Chondrocyte (in vitro differentiated cells): Measurements from ENCODE around the gene DCDC1. TPM values are rescaled to one million over a fixed set of nuclear protein-coding genes. Genes with fewer than 3 reads are reported as not detected.

Experiments used
- DNase-seq: peaks from one replicate; pipeline ENCODE4 v3.0.0; 2021; ENCODE audit warnings: mixed read lengths, low spot score
- H3K27ac Mint-ChIP-seq: one replicate; pipeline ENCODE4 v1.8.0; 2021; ENCODE audit warnings: mild to moderate bottlenecking, moderate library complexity, mixed read lengths; ENCODE audit not compliant: unreplicated experiment
- H3K27me3 Mint-ChIP-seq: 2 replicates; pipeline ENCODE4 v1.8.0; 2021; ENCODE audit warnings: low read depth, mixed read lengths
- H3K36me3 Mint-ChIP-seq: 2 replicates; pipeline ENCODE4 v1.8.0; 2021; ENCODE audit warnings: low read depth, mixed read lengths
- H3K4me1 Mint-ChIP-seq: 2 replicates; pipeline ENCODE4 v1.8.0; 2021; ENCODE audit warnings: low read depth, mild to moderate bottlenecking, mixed read lengths
- H3K4me3 Mint-ChIP-seq: one replicate; pipeline ENCODE4 v1.8.0; 2021; ENCODE audit warnings: mild to moderate bottlenecking, moderate library complexity, mixed read lengths; ENCODE audit not compliant: unreplicated experiment
- H3K9me3 Mint-ChIP-seq: 2 replicates; pipeline ENCODE4 v1.8.0; 2021; ENCODE audit warnings: low read depth, mixed read lengths
- total RNA-seq: library from RNA; stranded (reverse); gene quantifications from 3 replicates; pipeline ENCODE4 v1.2.1, GENCODE V29; 2021
- TF ChIP-seq, protein P1 (sequence below): fragments of 200-600 bp; sonication (generic); IDR thresholded peaks from 2 replicates; pipeline ENCODE4 v1.5.0; 2021; ENCODE audit warnings: antibody characterized with exemption, mild to moderate bottlenecking, moderate library complexity

DCDC1 gene
- total RNA-seq, 1 donor from 2014 or later: not detected

DNA sequence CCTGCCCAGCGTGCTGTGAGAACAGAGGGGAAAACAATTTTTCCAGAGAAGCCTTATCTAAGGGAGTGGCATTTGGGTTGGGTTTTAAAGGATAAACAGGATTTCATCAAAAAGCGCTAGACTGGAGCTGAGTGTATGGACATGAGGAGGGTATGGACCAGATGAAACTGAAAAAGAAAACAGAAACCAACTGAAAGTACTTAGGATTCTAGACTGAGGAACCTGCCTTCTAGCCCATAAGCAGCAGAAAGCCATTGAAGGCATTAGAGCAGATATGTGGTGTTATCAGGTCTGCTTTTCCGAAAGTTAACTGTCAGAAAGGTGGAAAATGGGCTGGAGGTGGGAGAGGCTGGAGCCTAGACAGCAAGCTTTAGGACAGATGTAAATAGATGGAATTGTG lies 443.4 kb downstream of the DCDC1 start:
- TF ChIP-seq, protein P1, sequence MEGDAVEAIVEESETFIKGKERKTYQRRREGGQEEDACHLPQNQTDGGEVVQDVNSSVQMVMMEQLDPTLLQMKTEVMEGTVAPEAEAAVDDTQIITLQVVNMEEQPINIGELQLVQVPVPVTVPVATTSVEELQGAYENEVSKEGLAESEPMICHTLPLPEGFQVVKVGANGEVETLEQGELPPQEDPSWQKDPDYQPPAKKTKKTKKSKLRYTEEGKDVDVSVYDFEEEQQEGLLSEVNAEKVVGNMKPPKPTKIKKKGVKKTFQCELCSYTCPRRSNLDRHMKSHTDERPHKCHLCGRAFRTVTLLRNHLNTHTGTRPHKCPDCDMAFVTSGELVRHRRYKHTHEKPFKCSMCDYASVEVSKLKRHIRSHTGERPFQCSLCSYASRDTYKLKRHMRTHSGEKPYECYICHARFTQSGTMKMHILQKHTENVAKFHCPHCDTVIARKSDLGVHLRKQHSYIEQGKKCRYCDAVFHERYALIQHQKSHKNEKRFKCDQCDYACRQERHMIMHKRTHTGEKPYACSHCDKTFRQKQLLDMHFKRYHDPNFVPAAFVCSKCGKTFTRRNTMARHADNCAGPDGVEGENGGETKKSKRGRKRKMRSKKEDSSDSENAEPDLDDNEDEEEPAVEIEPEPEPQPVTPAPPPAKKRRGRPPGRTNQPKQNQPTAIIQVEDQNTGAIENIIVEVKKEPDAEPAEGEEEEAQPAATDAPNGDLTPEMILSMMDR: no peak
- Mint-ChIP-seq H3K4me3 (no peak overlapping the region), H3K27ac (no peak overlapping the region), H3K27me3 (peaks cover 32% of the 10 kb centered on the region), H3K36me3 (no peaks in the 10 kb centered on the region), H3K4me1 (no peaks in the 10 kb centered on the region), H3K9me3 (no peaks in the 10 kb centered on the region)
- DNase-seq: no peak

DNA sequence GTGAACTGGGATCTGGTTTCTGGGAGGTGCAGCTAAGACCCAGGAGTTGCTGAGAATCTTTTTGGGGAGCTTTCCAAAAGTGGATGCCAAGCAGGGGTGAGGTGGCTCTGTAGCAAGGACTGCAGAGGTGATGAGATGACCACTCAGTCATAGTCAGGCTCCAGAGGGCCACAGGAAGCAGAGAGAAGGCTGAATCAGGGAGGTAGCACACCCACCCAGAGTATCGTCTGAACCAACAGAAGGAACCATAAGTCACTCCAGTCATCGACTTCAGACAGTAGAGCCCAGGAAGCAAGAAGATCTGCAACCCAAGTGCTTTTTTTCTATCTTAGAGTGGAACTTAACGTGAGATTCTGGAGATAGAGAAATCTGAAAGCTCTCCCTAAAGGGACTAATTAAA lies 447.7 kb downstream of the DCDC1 start:
- Mint-ChIP-seq H3K9me3 (no peaks in the 10 kb centered on the region), H3K4me1 (peaks cover 3% of the 10 kb centered on the region), H3K27ac (no peak overlapping the region), H3K27me3 (peaks cover 36% of the 10 kb centered on the region), H3K4me3 (no peak overlapping the region), H3K36me3 (no peaks in the 10 kb centered on the region)
- TF ChIP-seq, protein P1: no peak
- DNase-seq: no peak

GRCh38 chr11:30919389-30920152 lies 450.0 kb downstream of the DCDC1 start:
- Mint-ChIP-seq H3K36me3 (no peaks in the 10 kb centered on the region), H3K27me3 (peaks cover 44% of the 10 kb centered on the region), H3K4me3 (no peak overlapping the region), H3K27ac (no peak overlapping the region), H3K4me1 (peaks cover 3% of the 10 kb centered on the region), H3K9me3 (no peaks in the 10 kb centered on the region)
- TF ChIP-seq, protein P1: no peak
- DNase-seq: no peak

- peaks cover 9% of the 10 kb centered on the region for H3K4me1 Mint-ChIP-seq
- no peak overlapping the region for H3K4me3 Mint-ChIP-seq
- peaks cover 47% of the 10 kb centered on the region for H3K27me3 Mint-ChIP-seq
- TF ChIP-seq, protein P1: peak; percentile 91
- H3K27ac Mint-ChIP-seq: no peak overlapping the region
- peaks cover 1% of the 10 kb centered on the region for H3K36me3 Mint-ChIP-seq
- DNase-seq: no peak
- H3K9me3 Mint-ChIP-seq: no peaks in the 10 kb centered on the region
Measured at GRCh38 chr11:30917859-30918478, 451.6 kb downstream of the DCDC1 start.

DNA sequence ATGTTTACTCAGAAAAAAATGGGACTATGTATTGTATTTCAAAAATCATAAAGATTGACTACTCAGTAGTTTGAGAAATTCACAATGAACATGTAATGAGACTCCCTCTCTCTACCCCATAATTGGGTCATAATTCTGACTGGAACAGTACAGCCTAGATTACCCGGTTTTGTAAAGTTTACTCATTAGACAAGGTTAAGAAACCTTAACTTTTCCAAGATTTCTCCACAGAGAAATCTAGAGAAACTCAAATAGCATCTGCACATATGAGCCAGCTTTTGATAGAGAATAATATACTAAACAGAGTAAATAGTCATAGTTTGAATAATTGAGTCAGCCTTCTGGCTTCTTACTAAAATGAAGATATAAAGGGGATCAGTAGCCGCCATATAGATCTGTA lies 452.3 kb downstream of the DCDC1 start:
- H3K36me3 Mint-ChIP-seq: peaks cover 1% of the 10 kb centered on the region
- H3K27me3 Mint-ChIP-seq: peaks cover 47% of the 10 kb centered on the region
- H3K27ac Mint-ChIP-seq: no peak overlapping the region
- no peak overlapping the region for H3K4me3 Mint-ChIP-seq
- TF ChIP-seq, protein P1: no peak
- no peaks in the 10 kb centered on the region for H3K9me3 Mint-ChIP-seq
- H3K4me1 Mint-ChIP-seq: peaks cover 9% of the 10 kb centered on the region
- no peak for DNase-seq
